Measurements from ENCODE around the gene SHKBP1. TPM values are rescaled to one million over a fixed set of nuclear protein-coding genes. Genes with fewer than 3 reads are reported as not detected.
A peak's percentile ranks its signal among the peaks of the same experiment; 100 is the strongest.

Gene SHKBP1
- total RNA-seq, 4 donors from 2014 or later: 33.3 to 52.1 (median 42.9) TPM

GRCh38 chr19:40565910-40566495 is 10.7 kb upstream of the SHKBP1 start:
- H3K4me1 ChIP-seq: peaks cover 10 to 13% of the 10 kb centered on the region in 2 donors
- TF ChIP-seq CTCF (IDR thresholded peaks at IDR 0.05) (no peak), POLR2A (IDR thresholded peaks at IDR 0.05) (no peak)
- no peaks in the 10 kb centered on the region for H3K36me3 ChIP-seq
- intact Hi-C loops (cut with DNase I): no loop called here
- DNase-seq: no peak
- H3K9me3 ChIP-seq: no peaks in the 10 kb centered on the region
- no peak overlapping the region for H3K4me3 ChIP-seq (replicated peaks in 1 of 3)
- H3K27ac ChIP-seq: no peak overlapping the region
- peaks cover 18% of the 10 kb centered on the region for H3K27me3 ChIP-seq
- WGBS, 2 donors: 81 to 86% methylated on average over 3 of the region's 14 CpGs

GRCh38 chr19:40567040-40567749 is 9.5 kb upstream of the SHKBP1 start:
- peaks cover 10 to 13% of the 10 kb centered on the region in 2 donors for H3K4me1 ChIP-seq
- peak overlapping the region in 1 of 3 donors; percentile 12 for H3K4me3 ChIP-seq (replicated peaks in 1 of 3)
- 17 to 21% methylated on average over 17 to 19 of the region's 20 CpGs for WGBS, 2 donors
- intact Hi-C loops (cut with DNase I): no loop called here
- no peaks in the 10 kb centered on the region for H3K9me3 ChIP-seq
- TF ChIP-seq POLR2A (IDR thresholded peaks at IDR 0.05) (no peak), CTCF (IDR thresholded peaks at IDR 0.05) (no peak)
- no peaks in the 10 kb centered on the region for H3K36me3 ChIP-seq
- DNase-seq: peak in 1 of 2 donors; percentile 29
- no peak overlapping the region for H3K27ac ChIP-seq
- H3K27me3 ChIP-seq: peaks cover 18% of the 10 kb centered on the region

GRCh38 chr19:40567750-40568494 is 8.8 kb upstream of the SHKBP1 start:
- peak overlapping the region in 1 of 3 donors; percentile 12 for H3K4me3 ChIP-seq (replicated peaks in 1 of 3)
- TF ChIP-seq POLR2A (IDR thresholded peaks at IDR 0.05): no peak
- TF ChIP-seq CTCF (IDR thresholded peaks at IDR 0.05): no peak
- no peaks in the 10 kb centered on the region for H3K9me3 ChIP-seq
- no peaks in the 10 kb centered on the region for H3K36me3 ChIP-seq
- H3K27me3 ChIP-seq: peaks cover 18% of the 10 kb centered on the region
- 6 to 10% methylated on average over 43 to 66 of the region's 70 CpGs for WGBS, 2 donors
- DNase-seq: no peak
- no peak overlapping the region for H3K27ac ChIP-seq
- intact Hi-C loops (cut with DNase I): no loop called here
- peaks cover 10 to 13% of the 10 kb centered on the region in 2 donors for H3K4me1 ChIP-seq

GRCh38 chr19:40570313-40571004 is 6.2 kb upstream of the SHKBP1 start:
- H3K36me3 ChIP-seq: no peaks in the 10 kb centered on the region
- H3K27me3 ChIP-seq: peaks cover 18% of the 10 kb centered on the region
- intact Hi-C loops (cut with DNase I): no loop called here
- peak overlapping the region in 1 of 3 donors; percentile 12 for H3K4me3 ChIP-seq (replicated peaks in 1 of 3)
- 2 to 4% methylated on average over 5 to 19 of the region's 53 CpGs for WGBS, 2 donors
- DNase-seq: peak; percentile 99
- H3K4me1 ChIP-seq: peaks cover 10 to 13% of the 10 kb centered on the region in 2 donors
- H3K27ac ChIP-seq: no peak overlapping the region
- no peaks in the 10 kb centered on the region for H3K9me3 ChIP-seq
- TF ChIP-seq POLR2A (IDR thresholded peaks at IDR 0.05) (peak in 1 of 2 donors; percentile 20), CTCF (IDR thresholded peaks at IDR 0.05) (peak in 2 of 6 experiments; percentile 24 to 36)
